ENCODE results near the gene ZFP62.

Gene ZFP62

GRCh38 chr5:180868960-180869359 lies 7.9 kb upstream of the ZFP62 start:
- peak; percentile 78 for DNase-seq (ENCODE audit: low spot score)

- no peak for DNase-seq (ENCODE audit: low spot score)
Observed at GRCh38 chr5:180866985-180867384, 5.9 kb upstream of the ZFP62 start.

DNA sequence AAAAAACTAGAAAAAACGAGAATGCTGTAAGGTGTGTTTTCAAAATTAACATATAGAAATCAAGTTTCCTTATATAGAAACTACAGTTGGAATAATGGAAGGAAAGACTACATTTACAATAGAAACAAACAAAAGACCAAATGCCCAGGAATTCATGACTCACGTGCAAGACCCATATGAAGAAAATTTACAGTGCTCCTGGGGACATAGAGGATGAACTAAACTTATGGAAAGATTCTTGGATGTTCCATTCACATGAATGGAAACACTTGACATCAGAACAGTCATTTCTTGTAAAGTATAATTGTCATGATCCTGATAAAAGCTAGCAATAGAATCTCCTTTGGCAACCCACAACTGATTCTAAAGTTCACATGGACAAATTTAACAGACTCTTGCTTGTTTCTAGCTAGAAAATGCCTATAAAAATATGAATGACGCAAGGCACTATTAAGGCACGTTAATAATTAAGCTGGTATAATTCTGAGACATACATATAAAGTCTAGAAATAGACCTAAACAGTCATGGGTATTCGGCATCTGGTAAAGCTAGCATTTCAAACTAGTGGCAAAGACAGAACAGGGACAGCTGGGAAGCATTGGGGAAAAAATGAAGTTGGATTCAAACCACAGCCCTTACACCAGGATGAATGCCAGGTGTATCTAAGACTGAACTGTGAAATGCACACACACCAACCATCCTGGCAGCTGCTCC lies 5.1 kb upstream of the ZFP62 start:
- DNase-seq (ENCODE audit: low spot score): no peak

DNA sequence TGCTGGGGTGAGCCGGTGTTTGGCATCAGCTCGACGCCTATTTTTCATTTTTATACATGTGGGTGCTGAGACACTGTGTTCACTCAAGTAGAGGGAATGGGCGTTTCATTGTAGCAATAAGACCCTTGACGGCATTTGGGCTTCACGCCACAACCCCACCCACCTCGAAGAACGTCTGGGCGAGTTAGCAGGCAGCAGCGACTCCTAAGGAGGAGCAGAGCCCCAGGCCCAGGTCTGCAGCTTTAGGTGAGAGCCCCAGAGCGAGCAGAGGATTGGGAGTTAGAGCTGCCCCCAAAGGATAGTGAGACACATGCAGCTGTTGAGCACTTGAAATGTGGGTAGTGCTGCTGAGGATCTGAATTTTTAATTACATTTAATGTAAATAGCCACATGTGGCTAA lies 1.6 kb upstream of the ZFP62 start:
- DNase-seq (ENCODE audit: low spot score): no peak

GRCh38 chr5:180860273-180860886 lies 696 bp downstream of the ZFP62 start:
- peak; percentile 82 for DNase-seq (ENCODE audit: low spot score)

DNA sequence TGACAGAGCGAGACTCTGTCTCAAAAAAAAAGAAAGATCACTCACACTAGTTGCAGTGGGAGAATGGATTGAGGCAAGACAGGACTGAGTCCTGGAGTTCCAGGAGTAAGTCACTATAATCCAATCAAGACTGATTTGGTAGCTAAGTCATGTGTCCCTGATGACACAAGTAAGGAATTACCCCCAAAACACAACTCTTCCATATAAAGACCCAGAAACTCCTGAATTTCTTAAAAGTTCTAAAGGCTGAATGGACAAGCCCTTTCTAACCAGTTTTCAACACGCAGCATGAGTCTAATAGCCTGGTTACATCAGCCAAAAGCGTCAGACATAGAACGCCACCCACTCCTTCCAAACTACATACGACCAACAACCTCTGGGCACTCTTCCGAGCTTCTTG lies 2.5 kb downstream of the ZFP62 start:
- no peak for DNase-seq (ENCODE audit: low spot score)

DNA sequence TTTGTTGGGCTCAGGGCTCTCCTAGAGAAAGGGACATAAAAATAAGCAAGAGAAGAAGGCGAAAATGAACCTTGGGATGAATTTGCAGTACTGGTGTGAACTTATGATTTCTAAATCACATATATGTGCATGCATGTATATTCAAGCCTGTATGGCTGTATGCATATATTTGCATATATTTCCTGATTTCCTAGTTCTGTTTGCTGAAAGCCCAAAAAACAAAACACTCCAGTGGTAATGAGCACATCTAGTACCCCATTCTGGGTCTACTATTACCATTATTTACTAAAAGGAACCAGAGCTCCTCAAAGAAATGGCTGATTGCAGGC lies 7.3 kb downstream of the ZFP62 start:
- no peak for DNase-seq (ENCODE audit: low spot score)

DNA sequence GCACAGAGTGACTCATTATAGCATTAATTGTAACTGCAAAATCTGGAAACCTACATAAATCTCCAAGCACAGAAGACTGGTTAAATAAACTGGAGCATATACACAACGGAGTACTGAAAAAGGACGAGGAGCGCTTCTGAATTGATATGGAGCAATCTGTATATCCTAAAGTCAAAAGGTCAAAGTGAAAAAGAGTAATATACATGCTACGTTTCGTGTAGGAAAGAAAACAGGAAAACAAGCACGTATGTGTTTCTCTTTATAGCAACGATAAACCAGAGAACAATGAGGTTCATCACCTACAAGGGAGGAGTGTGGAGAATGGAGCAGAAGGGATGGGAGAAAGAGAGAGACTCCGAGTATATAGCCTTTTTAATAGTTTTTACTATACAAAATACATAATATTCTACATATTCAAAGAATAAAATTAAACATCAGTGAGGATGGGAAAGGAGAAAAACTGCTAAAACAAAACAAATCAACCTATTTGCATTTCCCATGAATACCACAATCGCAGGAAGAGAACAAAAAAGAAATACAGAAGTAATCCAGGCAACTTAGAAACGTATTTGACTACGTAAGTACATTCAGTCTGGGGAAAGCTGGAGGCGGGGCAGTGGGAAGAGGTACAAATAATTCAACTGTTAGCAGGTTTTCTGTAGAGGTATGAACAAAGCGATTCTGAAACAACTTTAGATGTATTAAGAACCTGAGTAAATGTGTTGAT lies 7.8 kb downstream of the ZFP62 start:
- no peak for DNase-seq (ENCODE audit: low spot score)

DNA sequence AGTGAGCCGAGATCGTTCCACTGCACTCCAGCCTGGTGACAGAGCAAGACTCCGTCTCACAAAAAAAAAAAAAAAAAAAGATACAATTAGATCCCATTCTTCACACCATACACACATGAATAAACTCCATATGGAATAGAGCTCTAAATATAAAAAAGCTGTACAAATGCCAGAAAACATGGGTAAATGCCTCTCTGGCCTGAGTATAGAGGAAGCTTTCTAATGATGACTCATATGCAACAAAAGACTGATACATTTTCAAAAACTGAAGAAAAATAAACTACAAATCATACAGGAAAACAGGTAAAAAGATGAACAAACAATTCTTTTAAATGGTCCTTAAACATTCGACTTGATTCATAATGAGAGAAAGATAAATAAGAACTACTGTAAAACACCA lies 8.6 kb downstream of the ZFP62 start:
- no peak for DNase-seq (ENCODE audit: low spot score)

DNA sequence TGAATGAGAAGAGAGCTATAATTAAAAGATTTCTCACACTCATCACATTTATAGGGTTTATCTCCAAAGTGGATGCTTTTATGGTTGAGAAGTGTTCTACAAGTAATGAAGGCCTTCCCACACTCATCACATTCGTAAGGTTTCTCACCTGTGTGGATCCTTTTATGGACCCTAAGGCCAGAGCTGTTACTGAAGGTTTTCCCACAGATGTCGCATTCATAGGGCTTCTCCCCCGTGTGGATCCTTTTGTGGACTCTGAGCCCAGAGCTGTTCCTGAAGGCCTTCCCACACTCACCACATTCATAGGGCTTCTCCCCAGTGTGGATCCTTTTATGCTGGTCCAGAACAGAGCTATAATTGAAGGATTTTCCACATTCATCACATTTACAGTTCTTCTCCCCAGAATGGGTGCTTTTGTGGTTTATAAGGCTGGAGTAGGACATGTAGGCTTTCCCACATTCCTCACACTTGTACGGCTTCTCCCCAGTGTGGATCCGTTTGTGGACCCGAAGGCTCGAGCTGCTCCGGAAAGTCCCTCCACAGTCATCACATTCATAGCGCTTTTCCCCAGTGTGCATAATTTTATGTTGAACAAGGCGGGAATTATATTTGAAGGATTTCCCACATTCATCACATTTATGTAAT lies 10.5 kb downstream of the ZFP62 start:
- no peak for DNase-seq (ENCODE audit: low spot score)

DNA sequence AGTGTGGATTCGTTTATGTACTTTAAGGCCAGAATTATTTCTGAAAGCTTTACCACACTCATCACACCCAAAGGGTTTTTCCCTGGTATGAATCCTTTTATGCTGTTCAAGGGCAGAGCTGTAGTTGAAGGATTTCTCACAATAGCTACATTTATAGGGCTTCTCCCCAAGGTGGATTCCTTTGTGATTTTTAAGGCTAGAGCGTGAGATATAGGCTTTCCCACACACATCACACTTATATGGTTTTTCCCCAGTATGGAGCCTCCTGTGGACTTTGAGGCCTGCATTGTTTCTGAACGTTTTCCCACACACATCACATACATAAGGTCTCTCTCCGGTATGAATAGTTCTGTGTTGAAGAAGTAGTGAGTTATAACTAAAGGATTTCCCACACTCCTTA lies 11.2 kb downstream of the ZFP62 start:
- no peak for DNase-seq (ENCODE audit: low spot score)

DNA sequence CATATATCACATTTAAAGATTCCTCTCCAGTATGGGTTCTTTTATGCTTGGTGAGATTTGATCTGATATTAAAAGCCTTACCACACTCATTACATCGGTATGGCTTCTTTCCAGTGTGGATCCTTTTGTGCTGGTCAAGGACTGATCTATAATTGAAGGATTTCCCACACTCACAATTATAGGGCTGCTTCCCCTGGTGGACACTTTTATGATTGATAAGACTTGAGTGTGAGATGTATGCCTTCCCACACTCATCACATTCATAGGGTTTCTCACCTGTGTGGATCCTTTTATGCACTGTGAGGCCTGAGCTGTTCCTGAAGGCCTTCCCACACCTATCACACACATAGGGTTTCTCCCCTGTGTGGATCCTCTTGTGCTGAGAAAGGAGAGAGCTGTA lies 12.2 kb downstream of the ZFP62 start:
- no peak for DNase-seq (ENCODE audit: low spot score)

DNA sequence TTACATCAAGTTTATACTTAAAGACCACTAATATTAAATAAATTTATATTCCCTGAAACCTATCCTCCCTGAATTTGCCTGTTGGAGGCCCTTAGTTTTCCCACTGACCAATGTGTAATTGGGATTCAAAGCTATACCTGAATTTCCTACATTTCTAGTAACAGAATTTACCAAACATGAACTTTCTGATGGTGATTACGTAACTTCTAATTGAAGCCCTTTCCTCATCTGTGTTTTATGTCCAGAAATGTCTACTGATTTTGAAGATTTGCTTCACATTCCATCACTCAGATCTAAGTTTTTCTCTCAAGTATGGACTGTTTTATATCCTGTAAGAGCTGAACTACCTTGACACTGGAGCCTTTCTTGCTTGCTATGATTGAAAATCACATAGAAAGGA lies 12.8 kb downstream of the ZFP62 start:
- no peak for DNase-seq (ENCODE audit: low spot score)

DNA sequence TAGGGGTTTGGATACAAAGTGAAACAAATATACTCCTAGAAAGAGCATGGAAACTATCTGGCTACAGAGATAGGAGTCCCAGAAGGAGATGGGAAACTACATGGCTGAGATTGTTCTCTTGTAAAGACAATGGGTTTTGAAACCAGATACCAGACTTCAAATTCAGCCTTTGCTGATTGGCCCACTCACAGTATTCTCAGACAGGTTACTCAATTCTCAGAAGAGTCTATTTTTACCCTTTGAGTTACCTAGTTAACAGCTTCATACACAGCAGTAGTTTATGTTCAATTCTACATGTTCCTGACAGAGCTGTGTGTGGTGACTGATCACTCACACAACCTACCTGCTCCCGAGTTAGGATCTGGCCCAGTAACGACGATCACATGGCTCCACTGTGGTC lies 14.1 kb downstream of the ZFP62 start:
- DNase-seq (ENCODE audit: low spot score): no peak

DNA sequence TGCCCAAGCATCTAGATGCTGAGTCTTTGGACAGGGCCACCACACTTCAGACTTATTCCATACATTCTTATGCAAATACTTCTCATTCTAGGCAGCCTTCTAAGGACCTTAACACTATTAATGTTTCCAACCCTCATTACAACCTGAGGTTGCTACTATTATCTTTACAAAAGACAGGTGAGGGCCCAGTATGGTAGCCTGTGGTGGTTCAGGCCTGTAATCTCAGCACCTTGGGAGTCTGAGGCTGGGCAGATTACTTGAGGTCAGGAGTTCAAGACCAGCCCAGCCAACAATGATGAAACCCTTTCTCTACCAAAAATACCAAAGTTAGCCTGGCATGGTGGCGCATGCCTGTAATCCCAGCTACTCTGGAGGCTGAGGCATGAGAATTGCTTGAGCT lies 16.2 kb downstream of the ZFP62 start:
- DNase-seq (ENCODE audit: low spot score): no peak

DNA sequence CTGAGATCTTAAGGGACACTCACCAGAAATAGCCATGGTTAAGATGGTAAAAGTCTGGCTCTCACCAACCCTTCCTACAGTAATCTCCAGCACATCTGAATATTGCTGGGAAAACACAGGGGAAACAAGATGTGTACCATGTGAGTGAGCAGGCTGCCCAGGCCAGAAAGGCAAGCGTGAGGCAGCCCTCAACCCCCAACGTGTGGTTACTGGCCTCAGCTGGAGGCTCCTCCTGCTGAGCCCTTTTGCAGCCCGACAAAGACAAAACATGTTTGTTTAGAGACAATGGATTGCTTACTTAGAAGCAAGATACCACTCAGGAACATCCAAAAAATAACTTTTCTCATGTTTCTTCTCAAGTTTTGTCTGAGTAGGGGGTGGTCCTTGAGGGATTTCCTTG lies 16.6 kb downstream of the ZFP62 start:
- no peak for DNase-seq (ENCODE audit: low spot score)

- DNase-seq (ENCODE audit: low spot score): no peak
Observed at GRCh38 chr5:180839935-180840334, 21.1 kb downstream of the ZFP62 start.

GRCh38 chr5:180839227-180839626 lies 21.8 kb downstream of the ZFP62 start:
- DNase-seq (ENCODE audit: low spot score): no peak

GRCh38 chr5:180837478-180837877 lies 23.6 kb downstream of the ZFP62 start:
- no peak for DNase-seq (ENCODE audit: low spot score)

- no peak for DNase-seq (ENCODE audit: low spot score)
Observed at GRCh38 chr5:180832638-180833068, 28.4 kb downstream of the ZFP62 start.

DNA sequence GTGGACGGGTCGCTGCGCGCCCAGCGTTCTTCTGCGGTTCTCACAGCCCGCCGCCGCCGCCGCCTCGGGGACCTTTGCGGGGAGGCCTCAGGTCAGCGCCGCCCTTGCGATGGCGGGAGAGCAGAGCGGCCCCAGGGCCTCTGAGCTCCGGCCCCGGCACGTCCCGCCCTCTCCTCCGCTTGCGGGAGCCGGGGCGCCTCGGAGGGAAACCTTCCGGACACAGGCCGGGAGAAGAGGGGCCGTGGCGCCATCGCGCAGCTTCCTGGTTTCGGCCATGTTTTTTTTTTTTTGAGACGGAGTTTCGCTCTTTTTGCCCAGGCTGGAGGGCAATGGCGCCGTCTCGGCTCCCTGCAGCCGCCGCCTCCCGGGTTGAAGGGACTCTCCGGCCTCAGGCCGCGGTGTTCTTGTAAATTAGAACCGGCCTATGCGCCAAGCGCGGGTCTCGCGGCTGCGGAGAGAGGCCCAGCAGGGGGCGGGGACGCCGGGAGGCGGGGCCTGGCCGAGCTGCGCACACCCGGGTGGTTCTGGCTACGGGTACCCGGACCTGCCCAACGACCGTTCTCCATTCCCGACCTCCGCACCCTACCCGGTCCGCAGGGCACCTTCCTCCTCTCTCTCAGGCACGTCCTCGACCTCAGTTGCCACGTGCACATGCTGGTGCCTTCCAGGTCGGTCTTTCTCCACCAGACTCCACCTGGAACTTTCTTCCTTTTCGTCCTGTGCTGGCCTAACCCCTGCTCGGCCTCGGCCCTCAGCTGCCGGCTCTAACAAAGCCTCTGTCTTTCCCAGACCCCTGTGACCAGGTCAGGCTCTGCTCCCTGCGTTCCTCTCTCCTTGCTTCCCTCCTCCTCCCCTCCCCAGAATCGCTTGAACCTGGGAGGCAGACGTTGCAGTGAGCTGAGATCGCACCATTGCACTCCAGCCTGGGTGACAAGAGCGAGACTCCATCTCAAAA lies 29.7 kb downstream of the ZFP62 start:
- no peak for DNase-seq (ENCODE audit: low spot score)
